Raji (cell line): Measurements from ENCODE around the gene SETD9.
A peak's percentile ranks its signal among the peaks of the same experiment; 100 is the strongest.

Experiments used
- POLR2A ChIP-seq: IDR thresholded peaks from 2 replicates; pipeline ENCODE4 v1.6.1; 2011; ENCODE audit warnings: low read depth, low read length, control low read depth; ENCODE audit not compliant: insufficient read depth

SETD9 gene, protein sequence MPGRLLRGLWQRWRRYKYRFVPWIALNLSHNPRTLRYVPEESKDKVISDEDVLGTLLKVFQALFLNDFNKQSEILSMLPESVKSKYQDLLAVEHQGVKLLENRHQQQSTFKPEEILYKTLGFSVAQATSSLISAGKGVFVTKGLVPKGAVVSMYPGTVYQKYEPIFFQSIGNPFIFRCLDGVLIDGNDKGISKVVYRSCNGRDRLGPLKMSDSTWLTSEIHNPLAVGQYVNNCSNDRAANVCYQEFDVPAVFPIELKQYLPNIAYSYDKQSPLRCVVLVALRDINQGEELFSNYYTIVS

DNA sequence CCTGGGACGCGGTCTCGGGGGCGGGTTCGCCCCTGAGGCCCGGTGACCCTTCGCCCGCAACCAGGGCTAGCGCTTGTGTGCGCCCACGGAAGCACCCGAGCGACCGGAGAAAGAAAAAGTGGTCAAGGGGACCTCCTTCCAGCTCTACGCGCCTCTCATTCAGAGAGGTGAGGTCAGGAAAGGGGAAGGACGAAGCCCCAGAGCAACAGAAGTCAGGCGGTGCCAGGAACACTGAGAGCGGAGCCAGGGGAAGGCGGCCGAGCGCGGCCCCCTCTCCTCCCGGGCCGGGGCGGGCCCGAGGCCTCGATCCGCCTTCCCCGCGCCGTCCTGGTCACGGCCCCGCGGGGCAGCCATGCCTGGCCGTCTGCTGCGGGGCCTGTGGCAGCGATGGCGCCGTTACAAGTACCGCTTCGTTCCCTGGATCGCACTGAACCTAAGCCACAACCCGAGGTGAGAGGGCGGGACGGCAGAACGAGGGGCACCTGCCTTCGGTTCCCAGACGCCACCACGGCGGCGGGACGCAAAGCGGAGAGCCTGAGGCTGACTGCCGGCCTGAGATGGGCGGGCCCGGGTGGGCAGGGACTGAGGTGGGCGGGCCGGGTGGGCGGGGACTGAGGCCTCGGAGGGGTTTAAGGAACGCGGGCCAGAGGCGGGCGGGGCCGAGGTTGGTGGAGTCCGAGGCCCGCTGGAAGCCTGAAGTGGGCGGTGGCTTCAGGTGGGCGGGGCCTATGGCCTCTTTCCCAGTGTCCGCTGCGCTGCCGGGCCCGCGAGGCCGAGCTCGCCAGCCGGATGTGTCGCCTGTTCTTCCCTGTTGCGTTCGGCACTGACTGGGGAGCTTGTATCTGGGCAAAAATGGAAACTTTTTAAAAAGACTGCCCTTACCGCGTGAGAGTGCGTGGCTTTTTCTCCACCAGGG is at the start of gene SETD9:
Gene SETD9, plus strand, starts transcription at position 303 of the 916 bp plus-strand sequence. Its CDS starts 50 bp downstream, at position 353.
- TF ChIP-seq POLR2A = peak; percentile 93

DNA sequence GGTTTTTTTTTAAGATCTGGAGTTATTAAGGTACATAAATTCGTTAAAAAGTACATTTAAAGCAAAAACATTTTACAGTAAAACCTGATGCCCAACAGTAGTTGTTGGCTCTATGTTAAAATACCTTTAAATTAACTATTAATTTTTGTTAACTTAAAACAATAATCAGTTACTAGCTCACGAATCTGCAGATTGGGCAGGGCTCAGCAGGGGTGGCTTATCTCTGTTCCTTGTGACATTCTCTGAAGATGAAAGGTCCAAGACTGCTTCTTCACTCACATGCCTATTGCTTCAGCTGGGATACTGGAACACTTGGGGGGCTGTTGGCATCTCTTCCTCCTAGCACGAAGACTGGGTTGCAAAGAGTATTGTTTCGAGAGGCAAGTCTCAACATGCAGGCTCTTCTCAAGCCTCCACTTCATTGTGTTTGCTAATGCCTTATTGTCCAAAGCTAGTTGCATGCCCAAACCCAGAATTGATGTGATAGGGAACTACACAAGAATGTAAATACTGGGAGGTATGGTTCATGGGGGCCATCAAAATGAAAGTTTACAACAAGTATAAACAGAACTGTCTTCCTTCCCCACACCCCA is 47.4 kb upstream of the SETD9 start:
- TF ChIP-seq POLR2A = no peak

DNA sequence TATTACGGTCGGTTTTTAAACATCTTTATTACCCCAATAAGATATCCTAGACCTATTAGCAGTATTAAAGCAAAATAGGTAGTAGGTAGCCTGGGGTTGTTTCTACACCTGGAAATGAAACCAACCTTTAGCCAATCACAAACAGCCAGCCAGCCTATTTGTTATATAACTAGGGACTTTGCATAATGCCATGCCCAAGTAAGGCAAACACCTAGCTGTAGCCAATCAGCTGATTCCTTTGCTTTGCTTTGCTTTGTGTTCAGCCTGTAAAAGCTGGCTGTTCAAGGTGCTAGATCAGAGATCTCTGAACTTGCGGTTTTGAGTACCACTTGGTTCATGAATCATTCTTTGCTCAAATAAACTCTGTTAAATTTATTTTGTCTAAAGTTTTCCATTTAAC is 46.5 kb upstream of the SETD9 start:
- TF ChIP-seq POLR2A = no peak

DNA sequence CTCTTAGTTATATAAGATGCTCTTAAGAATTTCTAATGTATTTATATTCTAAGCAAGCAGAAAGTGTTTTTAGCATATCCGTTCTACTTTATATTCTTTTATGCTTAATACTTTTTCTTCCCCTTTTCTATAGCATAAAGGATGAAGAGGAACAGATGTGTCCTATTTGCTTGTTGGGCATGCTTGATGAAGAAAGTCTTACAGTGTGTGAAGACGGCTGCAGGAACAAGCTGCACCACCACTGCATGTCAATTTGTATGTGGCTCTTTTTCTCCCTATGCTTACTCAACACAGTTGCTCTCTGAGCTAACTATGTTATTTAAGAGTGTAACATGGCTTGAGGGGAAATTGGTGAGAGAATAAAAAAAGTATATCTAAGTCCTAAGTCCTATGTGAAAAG is 37.6 kb upstream of the SETD9 start:
- TF ChIP-seq POLR2A = no peak

DNA sequence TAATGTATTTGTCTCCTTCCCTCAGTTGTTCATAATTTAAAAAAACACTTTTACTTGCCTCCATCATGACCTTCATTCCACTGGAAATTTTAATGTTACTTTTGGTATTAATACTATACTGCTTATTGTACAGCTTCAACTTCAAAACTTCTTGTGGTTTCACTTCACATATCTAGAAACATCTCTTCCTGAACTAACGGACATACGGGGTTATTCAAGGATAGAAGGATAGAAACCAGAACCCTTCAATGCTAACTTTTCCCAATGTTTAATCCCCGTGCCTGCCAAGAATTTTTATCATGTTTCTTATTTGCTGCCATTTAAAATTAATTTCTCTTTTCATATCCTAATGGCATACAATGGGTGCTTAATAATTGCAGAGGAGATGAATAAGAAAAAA is 36.3 kb upstream of the SETD9 start:
- TF ChIP-seq POLR2A = no peak

DNA sequence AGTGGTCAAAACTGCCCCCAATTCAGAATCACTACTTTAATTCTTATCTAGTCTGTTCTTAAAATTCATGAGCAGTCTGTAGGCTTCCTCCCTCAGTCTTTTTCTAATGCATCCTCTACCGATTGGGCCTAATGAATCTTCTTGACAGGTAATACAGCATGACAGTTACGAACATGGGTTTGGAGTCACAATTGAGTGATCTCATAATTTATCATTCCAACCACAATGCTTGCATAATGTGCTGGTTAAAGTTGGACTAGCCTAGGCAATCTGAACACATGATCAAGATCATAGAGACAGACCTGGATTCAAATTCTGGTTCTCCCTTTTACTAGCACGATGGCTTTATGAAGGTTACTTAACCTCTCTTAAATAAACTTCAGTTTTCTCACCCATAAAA is 33.1 kb upstream of the SETD9 start:
- TF ChIP-seq POLR2A = no peak

DNA sequence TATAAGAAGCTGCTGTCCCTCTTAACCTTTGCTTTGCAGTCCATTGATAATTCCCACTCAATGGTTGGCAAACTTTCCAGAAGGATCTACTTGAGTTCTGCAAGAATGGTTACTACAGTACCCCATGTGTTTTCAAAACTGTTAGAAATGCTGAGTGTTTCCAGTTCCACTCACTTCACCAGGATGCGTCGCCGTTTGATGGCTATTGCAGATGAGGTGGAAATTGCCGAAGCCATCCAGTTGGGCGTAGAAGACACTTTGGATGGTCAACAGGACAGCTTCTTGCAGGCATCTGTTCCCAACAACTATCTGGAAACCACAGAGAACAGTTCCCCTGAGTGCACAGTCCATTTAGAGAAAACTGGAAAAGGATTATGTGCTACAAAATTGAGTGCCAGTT is 27.8 kb upstream of the SETD9 start:
- TF ChIP-seq POLR2A = no peak

DNA sequence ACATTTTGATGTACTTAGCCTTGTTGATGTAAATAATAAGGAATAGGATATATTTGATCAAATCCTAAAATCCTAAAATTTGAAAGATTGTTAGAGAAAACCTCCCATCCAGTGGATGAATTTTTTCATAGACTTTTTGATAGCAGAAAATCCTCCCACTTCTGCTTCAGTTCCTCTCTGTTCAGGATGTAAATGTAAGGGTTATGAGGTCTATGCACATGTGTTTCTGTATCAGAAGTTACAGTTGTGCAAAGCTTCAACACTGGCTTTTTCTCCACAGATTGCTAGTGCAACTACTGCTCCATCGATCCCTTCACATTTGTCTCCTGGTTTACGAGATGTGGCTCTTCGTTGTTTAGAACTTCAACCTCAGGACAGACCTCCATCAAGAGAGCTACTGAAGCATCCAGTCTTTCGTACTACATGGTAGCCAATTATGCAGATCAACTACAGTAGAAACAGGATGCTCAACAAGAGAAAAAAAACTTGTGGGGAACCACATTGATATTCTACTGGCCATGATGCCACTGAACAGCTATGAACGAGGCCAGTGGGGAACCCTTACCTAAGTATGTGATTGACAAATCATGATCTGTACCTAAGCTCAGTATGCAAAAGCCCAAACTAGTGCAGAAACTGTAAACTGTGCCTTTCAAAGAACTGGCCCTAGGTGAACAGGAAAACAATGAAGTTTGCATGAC is 16.0 kb upstream of the SETD9 start:
- TF ChIP-seq POLR2A = no peak

DNA sequence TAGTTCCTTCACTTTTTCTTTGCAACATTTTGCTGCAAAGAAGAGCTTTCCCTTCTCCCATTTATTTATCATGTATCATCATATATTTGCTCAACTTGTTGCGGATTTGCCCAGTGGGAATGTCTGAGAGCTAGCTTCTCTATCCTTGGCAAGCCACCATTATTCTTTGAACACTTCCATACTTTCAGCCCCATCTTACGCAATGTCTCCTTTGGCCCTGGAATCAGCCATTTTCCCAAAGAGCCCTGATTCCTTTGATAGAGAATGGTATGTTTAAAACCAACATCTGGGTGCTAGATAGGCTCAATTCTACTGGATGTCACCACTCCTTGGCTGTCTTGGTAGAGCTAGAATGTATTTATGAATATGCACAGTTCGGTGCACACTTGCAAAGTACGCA is 12.6 kb upstream of the SETD9 start:
- no peak for TF ChIP-seq POLR2A

DNA sequence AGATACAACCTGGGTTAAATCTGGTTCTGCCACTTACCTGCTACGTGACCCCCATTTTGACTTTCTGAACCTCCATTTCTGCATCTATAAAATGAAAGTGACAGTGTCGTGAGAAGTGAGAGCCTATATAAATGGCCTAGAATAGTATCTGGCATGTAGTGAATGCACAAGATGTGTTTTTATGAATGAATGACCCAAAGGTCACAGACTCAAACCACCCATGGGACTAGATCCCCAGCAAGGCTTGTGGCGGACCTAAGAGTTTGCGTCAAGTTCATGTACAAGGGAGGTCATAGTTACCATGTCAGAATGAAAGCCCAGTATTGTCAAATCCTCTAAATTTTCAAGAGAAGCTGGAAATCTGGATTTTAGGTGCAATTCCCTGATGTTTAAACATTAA is 11.2 kb upstream of the SETD9 start:
- no peak for TF ChIP-seq POLR2A

DNA sequence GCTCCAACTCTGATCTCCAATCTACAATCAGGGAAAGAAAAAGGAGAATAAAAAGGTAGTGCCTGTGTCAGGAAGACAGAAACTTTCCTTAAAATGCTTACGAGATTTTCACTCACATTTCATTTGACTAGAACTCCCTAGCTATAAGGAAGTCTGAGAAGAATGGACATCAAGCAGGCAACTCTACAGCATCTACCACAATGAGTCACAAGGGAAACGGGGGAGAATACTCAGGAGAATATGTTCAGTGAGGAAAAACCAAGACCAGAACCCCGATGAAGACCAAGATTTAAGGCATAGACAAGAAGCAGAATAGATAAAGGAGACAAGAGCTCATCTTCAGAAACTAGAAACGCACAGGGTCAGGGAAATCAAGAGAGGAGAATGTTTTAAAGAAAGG is 9.0 kb upstream of the SETD9 start:
- TF ChIP-seq POLR2A = no peak

DNA sequence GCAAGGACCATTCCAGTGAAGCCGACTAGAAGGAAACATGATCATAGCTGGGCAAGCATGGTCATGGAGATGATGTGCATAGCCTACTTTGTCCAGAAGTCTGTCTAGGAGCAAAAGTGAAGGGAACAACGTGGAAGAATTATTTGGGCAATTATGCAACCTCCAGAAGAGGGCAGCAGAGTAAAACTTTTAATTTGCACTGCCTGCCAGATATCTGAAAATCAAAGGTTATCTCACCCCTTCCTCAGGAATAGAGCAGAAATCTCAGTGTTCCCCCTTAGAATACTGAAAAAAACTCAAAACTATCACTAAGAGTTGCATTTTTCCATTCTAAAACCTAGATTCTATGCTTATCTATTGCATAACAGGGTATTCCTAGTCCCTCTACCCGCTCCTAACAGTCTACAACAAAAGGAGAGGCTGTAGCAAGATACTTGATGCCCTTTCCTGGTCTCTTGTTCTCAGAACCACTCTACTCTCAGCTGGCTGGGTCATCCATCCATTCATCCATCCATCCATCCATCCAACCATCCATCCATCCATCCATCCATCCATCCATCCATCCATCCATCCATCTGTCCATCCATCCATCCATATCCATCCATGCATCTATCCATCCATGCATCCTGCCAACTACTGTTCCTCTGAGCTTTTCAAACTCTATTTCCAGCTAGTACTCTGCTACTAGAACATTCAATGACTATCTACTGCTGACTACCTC is 8.4 kb upstream of the SETD9 start:
- no peak for TF ChIP-seq POLR2A

DNA sequence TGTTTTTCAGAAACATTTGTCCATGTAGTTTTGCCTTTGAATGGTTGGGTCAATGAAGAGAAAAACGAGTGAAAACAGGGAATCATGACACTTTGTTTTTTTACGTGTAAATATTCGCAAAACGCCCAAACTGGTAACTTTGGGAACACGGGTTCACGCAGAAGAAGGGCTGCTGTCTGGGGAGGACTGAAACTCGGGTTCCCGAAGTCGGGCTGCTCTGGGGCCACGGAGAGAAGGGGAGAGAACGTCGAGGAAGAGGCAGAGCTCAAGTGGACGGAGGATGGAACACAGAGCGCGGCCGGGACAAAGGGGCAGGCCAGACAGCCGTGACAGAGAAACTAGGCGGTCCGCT is 478 bp upstream of the SETD9 start:
- TF ChIP-seq POLR2A = no peak

DNA sequence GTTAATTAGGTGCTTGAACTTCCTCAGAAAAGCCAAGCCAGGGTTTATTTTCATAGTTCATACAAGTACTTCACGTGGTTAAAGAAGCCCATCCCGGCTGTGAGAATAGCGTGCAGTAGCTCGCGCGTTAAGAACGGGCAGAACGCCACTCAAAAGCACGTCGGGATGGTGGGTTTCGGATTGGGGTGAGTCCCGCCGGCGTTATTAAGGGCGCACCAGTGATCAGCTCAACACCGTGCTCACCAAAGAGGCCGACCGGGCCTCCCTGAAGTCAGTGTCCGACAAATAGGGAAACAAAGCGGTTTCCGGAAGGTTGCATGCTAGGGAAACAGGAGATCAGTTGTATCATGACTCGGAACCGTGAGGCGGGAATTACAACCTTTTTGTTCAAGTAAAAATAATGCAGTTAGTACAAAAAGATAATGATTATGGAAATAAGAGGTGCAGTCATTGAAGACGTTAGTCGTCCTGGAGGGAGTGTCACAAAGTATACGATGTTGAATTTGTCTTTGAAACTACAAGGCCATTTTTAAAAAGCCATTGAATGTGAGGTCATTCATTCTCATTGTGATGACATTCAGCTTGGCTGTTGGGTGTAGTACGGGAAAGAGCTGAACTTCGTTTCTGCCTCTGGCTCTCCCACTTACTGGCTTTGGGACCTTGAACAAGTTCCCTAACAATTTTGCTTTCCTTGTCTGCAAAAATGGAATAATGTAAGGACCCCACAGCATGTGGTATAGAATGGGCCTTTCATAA is 992 bp downstream of the SETD9 start:
- TF ChIP-seq POLR2A = no peak
